HS-5 (cell line): Measurements from ENCODE around the gene KRT2.

ENCODE experiments used
- DNase-seq: peaks from one replicate; pipeline ENCODE4 v3.0.0-alpha.2; 2012; ENCODE audit warnings: low read depth

Gene KRT2

DNA sequence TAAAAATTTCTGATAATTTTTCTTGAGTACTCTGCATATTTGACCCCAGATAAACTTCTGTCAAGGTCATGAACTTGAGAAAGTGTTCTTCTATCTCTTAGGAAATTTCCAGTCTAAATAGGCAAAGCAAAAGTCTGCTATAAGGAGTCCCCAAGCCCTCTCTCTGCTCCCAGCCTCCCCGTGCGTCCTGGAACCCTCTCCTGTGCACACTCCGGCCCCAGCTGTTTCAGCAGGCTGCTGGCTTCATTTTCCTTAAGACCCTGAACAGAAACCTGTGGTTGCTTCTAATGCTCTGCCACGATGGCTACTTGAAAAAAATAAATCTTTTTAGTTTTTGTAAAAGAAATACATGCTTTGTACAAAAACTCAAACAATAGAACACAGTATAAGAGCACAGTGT, 14.7 kb downstream of the KRT2 start:
- no peak for DNase-seq

DNA sequence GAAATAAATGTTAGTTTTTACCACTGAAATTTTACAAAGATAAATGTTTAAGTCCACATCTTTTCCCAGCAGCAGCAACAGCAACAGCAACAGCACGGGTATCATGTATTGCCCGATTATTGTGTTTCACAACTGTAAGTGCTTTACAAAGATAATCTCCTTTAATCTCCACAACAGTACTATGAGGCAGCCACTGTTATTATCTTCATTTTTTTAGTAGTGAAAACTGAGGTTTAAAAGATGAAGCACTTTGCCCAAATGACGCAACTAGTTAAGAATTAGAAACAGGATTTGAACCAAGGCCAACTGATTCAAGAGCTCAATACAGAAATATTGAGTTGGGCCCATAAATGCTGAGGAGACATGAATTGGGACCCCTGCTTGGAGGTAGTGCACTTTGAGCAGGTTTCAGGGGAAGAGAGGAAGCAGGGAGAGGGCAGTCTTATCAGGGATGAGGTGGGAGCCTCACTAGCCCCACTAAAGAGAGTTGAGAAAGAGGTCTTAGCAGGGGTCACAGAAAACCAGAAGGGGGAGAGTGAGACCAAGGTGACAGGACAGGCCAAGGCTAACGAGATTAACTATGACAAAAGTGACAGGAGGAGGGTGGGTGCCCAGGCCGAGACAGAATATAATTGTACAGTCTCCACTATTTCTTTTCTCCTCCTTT, 15.3 kb downstream of the KRT2 start:
- DNase-seq, result no peak

DNA sequence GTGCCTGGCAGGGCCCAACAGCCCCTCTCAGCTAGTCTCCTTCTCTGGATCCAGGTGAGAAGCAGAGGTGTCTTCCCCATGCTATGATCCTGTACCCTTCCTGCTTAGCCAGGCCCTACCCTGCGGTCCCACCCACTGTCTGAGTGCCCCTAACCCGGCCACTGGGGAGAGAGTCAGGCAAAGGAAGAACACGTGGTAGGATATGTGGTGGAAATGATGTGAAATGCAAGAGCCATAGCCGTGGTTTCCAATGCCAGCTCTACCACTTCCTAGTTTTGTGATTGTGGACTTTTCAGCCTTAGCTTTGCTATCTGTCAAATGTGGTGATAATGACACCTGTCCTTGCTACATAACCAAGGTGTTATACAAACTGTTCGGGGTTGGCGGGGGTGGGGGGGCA, 15.8 kb downstream of the KRT2 start:
- no peak for DNase-seq

DNA sequence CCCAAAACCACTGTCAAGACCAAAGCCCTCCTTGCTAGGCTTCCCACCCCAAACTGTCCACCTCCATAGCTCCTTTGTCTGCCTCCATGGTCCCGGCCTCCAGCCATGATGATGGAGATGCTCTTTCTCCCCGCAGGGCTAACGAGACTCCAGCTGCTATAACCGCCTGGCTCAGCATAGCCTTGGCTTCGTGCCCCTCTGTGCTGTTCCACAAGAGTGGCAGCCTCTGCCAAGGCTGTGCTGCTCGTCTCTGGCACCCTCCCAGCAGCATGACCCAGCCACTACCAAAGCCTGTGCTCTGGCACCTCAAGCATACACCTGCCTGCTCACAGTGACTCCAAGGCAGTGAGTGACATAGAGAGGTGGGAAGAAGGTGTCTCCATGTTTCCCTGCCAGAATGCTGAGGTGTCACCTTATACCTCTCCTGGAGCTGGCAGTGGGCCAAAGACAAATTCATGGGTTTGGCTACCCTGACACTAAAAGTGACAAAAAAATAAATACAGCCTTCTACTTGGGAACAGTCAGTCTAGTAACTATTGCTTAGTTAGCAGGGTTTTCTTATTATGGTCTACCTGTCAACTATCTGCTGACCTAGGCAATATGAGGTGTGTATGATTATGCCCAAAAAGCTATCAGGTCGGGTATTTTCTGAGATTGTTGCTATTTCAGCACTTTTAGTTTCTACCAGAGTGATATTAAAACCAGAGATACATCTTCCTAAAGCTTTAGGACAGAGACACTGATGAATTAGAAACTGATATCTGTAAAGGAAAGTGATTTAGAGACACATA, 17.6 kb downstream of the KRT2 start:
- no peak for DNase-seq

DNA sequence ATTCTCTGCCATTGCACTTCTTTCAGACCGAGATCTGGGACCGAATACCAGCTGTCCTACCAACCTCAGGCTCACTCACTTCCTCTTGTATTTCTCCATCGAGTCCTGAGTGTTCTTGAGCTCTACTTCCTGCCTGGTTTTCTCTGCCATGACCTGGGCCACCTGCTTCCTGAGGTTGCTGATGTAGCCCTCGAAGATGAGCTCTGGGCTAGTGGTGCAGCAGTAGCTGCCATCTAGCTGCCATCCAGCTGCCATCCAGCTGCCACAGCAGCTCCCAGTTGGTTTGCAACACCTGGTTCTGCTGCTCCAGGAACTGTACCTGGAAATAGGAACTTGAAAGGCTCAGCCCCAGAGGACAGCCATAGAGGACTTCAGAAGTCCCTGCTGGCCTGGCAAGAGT, 18.6 kb downstream of the KRT2 start:
- no peak for DNase-seq

DNA sequence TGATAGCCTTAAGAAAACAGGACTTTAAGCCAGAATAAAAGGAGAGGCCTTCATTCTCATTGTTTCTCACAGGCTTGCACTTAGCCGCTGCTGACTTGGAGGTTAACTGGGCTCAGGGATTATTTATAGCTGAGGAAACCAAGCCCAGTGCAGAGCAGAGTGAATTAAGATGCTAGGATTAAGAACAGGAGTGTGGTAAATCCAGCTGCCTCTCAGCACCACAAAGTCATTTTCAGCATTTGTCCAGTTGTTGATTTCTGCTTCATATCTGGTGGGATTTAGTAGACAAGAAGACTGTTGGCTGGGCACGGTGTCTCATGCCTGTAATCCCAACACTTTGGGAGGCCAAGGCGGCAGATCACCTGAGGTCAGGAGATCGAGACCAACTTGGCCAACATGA, 19.4 kb downstream of the KRT2 start:
- no peak for DNase-seq

DNA sequence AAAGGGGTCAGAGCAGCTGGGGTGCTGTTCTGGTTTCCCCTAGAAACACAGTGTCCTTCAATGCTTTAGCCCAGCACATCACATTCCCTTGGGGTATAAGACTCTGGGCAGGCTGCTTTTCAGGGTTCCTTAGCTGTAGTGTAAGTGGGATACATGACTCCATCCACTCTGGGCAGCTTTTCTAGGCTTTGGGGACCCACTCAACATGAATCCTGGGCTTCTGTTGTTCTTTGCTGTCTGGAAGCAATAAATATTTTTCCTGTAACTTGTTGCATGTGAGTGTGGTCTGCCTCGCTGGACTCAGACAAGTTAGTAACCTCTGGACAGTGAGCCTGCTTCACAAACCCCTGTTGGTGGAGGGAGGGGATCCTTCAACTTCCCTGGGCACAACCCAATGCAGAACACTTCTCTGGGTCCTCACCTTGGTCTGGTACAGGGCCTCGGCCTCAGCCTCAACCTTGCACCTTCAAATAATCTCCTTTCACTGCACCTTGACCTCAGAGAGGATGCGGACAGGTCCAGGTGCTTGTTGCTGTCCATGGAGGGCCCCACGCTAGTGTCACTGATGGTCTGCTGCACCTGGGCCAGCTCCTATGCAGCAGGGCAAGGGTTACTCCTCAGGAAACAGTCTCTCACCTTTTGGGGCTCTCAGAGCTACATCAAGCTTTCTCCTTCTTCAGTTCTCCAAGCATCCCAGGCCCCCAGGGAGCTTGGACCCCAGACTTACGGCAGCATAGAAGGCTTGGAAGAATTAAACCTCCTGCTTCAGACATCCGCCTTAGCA, 20.1 kb downstream of the KRT2 start:
- no peak for DNase-seq

DNA sequence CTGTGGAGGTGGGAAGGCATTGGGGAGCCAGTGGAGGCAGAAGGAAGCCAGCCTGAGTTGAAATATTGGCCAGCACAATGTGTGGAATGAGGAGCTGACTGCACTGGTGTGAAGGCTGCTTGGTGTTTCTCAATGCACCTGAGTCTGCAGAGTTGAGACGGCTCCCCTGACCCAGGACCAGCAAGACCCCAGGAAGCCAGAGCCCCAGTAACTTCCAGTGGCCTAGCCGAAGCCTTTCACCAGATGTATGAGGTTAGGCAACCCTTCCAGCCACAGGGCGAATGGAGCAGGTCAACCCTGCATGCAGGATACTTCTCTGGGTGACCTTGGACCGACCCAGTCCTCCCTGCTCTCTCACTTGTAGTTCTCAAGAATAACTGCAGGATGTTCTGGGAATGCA, 20.7 kb downstream of the KRT2 start:
- DNase-seq, result no peak

DNA sequence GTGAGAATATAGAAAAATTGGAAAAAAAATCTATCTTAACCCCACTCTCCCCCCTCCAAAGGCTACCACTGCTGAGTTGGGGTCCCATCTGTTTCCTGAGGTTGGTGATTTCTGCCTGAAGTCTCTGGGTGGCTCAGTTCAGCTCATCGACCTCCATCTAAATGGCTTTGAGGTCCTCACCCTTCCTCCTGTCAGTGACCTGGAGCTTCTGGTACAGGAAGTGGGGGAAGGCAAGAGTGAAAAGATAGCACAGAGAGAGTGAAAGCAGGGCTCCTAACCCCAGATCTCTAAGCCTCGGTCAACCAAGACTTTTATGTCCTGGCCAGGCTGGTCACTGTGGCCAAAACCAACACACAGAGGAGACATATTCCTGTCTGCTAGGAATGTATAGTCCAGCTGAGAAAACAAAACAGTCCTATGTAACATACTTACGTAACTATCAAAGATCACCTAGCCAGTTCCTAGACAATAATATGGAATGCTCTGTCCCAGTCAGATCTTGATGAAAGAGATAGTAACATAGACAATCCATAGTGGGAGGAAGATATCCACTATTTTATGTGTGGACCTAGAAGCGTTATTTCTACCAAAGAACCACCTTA, 21.3 kb downstream of the KRT2 start:
- no peak for DNase-seq

DNA sequence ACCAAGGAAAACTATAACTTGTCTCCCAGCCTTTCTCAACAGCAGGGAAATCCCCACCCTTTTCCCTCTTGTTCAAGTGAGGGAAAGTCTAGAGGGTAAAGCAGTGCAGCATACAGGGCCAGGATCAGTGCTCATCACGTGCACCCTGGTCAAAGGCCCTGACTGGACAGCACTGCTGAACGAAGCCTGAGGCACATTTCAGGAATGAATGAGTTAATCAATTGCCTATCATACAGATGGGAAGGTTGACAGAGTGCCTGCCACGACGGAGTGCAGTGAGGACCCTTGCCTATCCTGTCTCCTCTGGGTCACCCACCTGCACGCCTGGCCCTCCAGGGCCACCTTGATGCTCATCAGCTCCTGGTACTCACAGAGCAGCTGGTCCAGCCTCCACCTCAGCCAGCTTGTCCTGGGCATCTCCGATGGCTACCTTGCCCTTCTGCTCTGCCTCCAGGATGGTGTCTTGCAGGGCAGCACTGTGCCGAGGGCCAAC, 22.0 kb downstream of the KRT2 start:
- no peak for DNase-seq

DNA sequence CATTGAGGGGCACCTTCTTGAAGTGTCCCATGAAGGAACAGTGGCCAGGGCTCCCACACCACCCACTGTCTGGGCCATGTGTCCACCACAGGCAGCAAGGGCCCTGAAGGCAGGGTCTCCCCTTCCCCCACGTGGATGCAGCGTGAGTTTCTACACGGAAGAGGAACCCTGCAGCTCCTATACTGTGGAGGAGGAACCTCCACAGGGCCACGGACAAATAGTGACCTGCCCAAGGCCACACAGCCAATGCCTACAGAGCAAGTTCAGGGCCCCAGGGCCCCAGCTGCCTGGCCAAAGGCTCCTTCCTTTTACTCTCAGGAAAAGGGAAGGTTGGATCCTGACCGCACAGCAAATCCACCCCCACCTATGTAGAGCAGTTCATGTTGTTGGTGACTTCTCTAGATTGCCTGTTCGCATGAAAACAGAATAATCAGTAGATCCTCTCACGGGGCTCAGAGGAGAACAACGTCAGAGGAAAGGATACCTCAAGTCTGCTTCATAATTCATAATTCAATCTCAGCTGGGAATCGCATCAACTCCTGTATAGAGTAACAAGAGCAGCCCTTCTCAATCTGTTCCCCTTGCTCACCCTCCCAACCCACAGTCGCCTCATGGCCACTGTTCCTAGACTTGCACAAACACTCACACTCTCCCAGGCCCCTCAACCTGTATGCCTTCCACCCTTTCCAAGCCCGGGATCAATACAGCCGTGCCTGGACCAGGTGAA, 22.6 kb downstream of the KRT2 start:
- DNase-seq, result no peak

DNA sequence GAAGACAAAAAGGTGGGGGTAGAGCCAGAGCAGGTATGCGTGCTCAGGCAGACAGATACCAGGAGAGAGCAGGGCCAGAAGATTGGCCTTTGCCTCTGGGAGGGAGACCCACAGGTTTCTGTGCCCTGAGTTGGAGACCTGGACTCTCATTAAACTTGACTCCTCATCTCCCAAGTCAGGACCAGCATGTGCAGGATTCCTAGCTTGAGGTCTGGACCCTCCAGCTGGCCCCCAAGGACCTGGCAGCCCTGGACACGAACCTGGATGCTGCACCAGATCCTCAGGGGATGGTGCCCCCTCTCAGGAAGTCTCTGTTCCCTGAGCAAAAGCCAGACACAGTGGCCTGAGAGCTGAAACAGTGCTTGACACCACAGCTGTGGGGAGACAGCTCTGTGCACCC, 23.2 kb downstream of the KRT2 start:
- DNase-seq, result no peak

DNA sequence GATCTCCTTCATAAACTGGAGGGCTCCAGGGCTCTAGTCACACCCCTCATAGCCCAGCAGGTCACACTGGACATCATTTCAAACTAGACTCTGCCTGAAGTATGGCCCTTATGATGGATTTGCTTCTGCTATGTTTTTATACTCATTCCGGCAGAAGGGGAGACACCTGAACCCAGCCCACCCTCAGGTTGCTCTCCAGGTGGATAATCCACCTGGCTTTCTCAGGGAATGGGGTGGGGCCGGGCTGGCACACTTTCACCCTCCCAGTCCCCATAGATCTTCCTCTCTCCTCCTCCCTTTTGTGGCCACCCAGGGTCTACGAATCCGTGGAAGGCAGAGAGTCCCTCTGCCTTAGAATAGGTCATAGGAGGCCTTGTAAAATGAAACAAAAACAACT, 23.9 kb downstream of the KRT2 start:
- no peak for DNase-seq

DNA sequence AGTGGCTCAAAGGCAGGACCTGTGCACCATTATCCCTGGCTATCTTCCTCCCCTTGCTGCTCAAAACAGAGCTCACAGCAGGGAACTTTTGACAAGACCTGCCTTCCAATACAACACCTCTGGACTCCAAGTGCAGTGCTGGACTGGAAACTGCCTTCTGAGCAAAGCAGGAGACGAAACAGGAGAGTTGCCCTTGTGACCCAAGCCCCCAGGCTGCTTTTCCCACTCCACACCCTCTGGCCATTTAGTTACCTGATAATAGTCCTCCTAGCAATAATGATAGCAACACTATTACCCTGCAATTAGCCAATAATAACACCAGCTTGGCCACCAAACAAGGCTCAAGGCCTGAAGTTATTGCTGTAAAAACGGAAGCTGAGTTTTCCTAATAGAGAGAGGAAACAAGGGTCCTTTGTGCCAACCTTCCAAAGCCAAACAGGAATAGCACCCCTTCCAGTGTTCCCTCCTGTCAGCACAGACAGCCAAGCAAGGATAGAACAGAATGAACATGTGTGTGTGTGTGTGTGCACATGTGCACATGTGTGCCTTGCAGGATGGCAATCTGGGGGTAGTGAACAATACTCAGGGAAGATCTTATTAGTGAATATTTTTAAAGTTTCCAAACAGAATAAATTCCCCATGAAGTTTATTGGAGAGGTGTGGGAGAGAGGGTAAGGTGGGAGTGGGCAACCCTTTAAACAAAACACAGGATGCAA, 24.5 kb downstream of the KRT2 start:
- no peak for DNase-seq

DNA sequence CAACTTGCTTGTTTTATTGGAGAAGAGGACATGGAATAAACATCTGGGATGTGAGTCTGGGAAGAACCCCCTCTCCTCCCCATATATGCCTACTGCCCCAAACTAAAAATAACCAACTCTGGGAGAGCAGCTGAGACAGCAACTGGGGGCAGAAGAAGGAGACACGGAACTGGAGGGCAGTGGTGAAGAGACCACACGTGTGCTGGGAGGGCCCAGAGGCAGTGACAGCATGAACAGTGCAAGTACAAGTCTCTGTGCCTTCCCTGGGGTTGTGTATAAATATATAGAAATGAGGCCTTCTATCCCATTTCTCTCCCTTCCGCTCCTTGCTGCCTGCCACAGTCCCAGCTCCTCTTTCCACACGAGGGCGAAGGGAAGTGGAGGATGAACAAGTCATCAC, 29.7 kb downstream of the KRT2 start:
- no peak for DNase-seq

DNA sequence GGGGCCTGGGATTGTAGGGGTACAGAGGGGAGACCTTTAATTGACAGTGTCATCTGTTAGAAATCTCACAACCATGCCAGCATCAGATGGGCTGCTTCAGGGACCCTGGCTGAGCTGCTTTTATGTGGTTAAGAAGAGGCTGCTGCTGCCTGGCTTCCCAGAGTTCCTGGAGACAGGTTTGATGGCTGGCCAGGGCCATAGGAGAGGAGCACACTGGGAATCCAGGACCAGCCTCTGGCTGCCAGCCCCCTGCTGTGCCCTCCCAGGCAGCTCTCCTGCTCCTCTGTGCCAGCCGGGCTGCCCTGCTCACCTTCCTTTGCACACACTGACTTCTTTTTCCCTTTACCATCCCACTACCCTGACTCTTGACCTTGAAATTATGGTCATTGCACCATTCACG, 33.1 kb downstream of the KRT2 start:
- DNase-seq, result no peak

DNA sequence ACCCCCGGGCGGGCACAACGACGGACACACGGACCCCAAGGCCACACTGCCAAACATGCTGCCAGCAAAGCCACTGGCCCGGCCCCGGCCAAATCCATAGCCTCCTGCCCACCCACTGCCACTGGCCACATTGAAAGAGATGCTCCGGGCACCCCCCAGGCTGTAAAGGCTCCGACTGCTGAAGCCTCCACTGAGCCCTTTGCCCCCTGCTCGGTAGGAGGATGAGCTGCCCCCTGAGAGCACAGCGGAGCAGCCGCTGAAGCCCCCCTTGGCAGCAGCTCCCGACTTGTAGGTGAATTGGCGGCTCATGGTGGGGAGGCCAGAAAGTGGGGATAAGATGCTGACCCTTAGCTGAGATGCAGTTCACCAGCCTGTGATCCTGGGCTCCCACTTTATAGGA, 33.8 kb downstream of the KRT2 start, which contains the start of gene KRT73:
TSS of gene KRT73 (minus strand) at position 344 of the 400 bp plus-strand sequence. CDS start at position 309, 35 bp downstream.
- DNase-seq, result no peak

DNA sequence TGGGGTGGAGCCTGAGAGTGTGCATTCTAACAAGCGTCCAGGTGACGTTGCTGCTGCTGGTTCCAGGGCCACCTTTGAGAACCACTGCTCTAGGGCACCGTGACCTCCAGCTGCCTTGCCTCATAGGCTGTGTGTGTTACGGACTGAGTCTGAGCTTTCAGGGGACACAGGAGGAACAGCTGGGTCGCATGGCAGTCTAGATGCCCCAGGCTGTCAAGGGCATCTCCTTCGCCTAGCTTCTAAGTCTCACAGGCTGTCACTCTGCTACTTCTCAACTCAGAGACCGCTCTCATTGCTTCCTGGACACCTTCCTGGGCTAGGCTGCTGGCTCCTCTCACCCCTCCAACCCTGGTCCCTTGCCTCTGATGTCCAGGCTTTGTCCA, 34.6 kb downstream of the KRT2 start:
- no peak for DNase-seq

DNA sequence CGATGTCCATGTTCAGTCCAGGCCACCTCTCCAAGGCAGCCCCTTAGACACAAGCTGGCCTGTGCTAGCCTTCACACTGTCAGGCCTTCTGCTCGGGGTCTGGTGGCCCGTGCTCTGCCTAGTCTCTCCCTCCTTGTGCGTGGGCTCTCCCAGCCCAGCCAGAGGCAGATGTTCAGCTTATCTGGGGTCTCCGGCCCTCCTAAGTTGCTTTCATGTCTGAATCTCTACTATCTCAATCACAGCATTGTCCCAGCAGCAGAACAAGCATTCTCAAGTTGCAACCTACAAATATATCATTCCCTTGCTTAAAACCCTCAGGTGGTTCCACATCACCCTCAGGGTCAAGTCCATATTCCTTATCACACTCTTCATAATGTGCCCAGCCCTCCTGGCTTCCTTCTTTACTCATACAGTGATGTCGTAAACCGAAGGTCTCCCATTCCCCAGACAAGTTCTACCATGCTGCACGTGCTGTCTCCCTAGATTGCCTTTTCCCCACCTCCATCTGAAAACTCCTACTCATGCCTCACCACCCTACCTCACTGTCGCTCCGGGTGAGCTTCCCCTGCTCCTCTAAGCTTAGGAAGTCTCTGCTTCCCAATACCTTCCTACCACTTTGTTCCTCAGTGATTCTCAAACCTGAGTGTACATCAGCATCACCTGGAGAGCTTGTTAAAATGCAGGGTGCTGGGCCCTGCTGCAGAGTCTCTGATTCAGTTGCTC, 35.2 kb downstream of the KRT2 start:
- DNase-seq, result no peak

DNA sequence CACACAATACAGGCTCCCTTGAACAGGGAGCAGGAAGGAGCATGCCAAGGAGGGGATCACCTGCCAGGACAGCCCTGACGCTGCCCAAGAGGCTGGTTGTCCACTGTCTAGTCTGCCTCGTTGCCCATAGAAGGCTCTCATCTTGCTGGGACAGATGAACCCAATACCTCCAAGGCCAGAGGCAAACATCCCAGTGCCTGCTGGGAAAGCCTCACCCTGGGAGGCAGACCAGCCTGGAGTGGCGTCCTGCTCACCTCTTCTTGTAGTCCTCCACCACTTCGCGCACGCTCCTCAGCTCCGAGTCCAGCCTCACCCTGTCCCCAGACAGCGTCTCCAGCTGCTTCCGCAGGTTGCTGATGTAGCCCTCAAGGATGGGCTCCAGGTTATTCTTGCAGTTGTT, 36.1 kb downstream of the KRT2 start:
- DNase-seq, result no peak
